OCI-LY1 (cell line): Measurements from ENCODE around the gene PPIG.

Experiments used
- H2AFZ ChIP-seq: fragments of 200-600 bp; sonication (generic), shearing (Covaris generic); 2 replicates; pipeline ENCODE4 v1.6.0; 2014; ENCODE audit warnings: antibody characterized with exemption, mild to moderate bottlenecking, low read length
- H3F3A ChIP-seq: fragments of 200-600 bp; sonication (generic), shearing (Covaris generic); 2 replicates; pipeline ENCODE4 v1.6.0; 2014; ENCODE audit warnings: mild to moderate bottlenecking, antibody characterized with exemption, low read length, moderate library complexity; ENCODE audit not compliant: insufficient read depth
- H3K27ac ChIP-seq: fragments of 200-600 bp; sonication (generic); 2 replicates; pipeline ENCODE4 v1.5.1; 2014; ENCODE audit warnings: low read length, mixed run types, mild to moderate bottlenecking, low read depth; ENCODE audit not compliant: poor library complexity, severe bottlenecking
- H3K27me3 ChIP-seq: fragments of 200-600 bp; sonication (generic); 2 replicates; pipeline ENCODE4 v1.6.0; 2014; ENCODE audit warnings: antibody characterized with exemption, mild to moderate bottlenecking, low read length, moderate library complexity; ENCODE audit not compliant: insufficient read depth
- H3K36me3 ChIP-seq: fragments of 200-600 bp; sonication (generic); 2 replicates; pipeline ENCODE4 v1.6.1; 2014; ENCODE audit warnings: mild to moderate bottlenecking, antibody characterized with exemption, low read length, moderate library complexity, mixed read lengths; ENCODE audit not compliant: insufficient read depth
- H3K4me1 ChIP-seq: fragments of 200-600 bp; sonication (generic); 2 replicates; pipeline ENCODE4 v1.5.1; 2014; ENCODE audit warnings: mild to moderate bottlenecking, low read length, moderate library complexity; ENCODE audit not compliant: insufficient read depth, severe bottlenecking
- H3K4me2 ChIP-seq: fragments of 200-600 bp; sonication (generic), shearing (Covaris generic); 2 replicates; pipeline ENCODE4 v1.6.1; 2014; ENCODE audit warnings: low read length
- H3K4me3 ChIP-seq: fragments of 200-600 bp; sonication (generic); 2 replicates; pipeline ENCODE4 v1.5.1; 2014; ENCODE audit warnings: low read length, low read depth, mild to moderate bottlenecking, mixed read lengths; ENCODE audit not compliant: poor library complexity, severe bottlenecking
- H3K79me2 ChIP-seq: fragments of 200-600 bp; shearing (Covaris generic); 2 replicates; pipeline ENCODE4 v1.6.1; 2016; ENCODE audit warnings: mixed run types, low read length, mixed read lengths; ENCODE audit not compliant: insufficient read depth
- H3K9ac ChIP-seq: fragments of 200-600 bp; sonication (generic), shearing (Covaris generic); 2 replicates; pipeline ENCODE4 v1.6.1; 2014; ENCODE audit warnings: mild to moderate bottlenecking, low read length, mixed read lengths
- H3K9me2 ChIP-seq: fragments of 200-600 bp; sonication (generic), shearing (Covaris generic); 2 replicates; pipeline ENCODE4 v1.6.1; 2014; ENCODE audit warnings: low read depth, mild to moderate bottlenecking, low read length, mixed read lengths
- H3K9me3 ChIP-seq: fragments of 200-600 bp; shearing (Covaris generic); 2 replicates; pipeline ENCODE4 v1.6.1; 2014; ENCODE audit warnings: low read length, mixed read lengths
- H4K20me1 ChIP-seq: fragments of 200-600 bp; sonication (generic), shearing (Covaris generic); 2 replicates; pipeline ENCODE4 v1.6.0; 2016; ENCODE audit warnings: mild to moderate bottlenecking, low read length; ENCODE audit not compliant: insufficient read depth
- EZH2 ChIP-seq: fragments of 200-600 bp; sonication (generic), shearing (Covaris generic); IDR thresholded peaks from 2 replicates; pipeline ENCODE4 v1.8.0; 2017; ENCODE audit warnings: borderline replicate concordance, mixed run types, mild to moderate bottlenecking, antibody characterized with exemption, low read length, moderate library complexity, mixed read lengths
- TF ChIP-seq, protein P1 (sequence below): fragments of 200-600 bp; sonication (generic), shearing (Covaris generic); IDR thresholded peaks from 2 replicates; pipeline ENCODE4 v1.5.1; 2017; ENCODE audit warnings: mild to moderate bottlenecking, antibody characterized with exemption, low read length, moderate library complexity, mixed read lengths

PPIG gene

GRCh38 chr2:169661265-169661664, 77.1 kb downstream of the PPIG start:
- Histone ChIP-seq H3K4me3 (no peak overlapping the region), H3K4me1 (no peaks in the 10 kb centered on the region), H3K79me2 (no peaks in the 10 kb centered on the region), H3F3A (no peaks in the 10 kb centered on the region), H3K4me2 (no peak overlapping the region), H2AFZ (no peak overlapping the region), H3K9ac (no peak overlapping the region), H3K27ac (no peak overlapping the region), H4K20me1 (no peaks in the 10 kb centered on the region), H3K9me3 (no peaks in the 10 kb centered on the region), H3K9me2 (no peaks in the 10 kb centered on the region), H3K27me3 (no peaks in the 10 kb centered on the region), H3K36me3 (no peaks in the 10 kb centered on the region)
- TF ChIP-seq, protein P1, sequence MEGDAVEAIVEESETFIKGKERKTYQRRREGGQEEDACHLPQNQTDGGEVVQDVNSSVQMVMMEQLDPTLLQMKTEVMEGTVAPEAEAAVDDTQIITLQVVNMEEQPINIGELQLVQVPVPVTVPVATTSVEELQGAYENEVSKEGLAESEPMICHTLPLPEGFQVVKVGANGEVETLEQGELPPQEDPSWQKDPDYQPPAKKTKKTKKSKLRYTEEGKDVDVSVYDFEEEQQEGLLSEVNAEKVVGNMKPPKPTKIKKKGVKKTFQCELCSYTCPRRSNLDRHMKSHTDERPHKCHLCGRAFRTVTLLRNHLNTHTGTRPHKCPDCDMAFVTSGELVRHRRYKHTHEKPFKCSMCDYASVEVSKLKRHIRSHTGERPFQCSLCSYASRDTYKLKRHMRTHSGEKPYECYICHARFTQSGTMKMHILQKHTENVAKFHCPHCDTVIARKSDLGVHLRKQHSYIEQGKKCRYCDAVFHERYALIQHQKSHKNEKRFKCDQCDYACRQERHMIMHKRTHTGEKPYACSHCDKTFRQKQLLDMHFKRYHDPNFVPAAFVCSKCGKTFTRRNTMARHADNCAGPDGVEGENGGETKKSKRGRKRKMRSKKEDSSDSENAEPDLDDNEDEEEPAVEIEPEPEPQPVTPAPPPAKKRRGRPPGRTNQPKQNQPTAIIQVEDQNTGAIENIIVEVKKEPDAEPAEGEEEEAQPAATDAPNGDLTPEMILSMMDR, result no peak
- no peak for TF ChIP-seq EZH2

DNA sequence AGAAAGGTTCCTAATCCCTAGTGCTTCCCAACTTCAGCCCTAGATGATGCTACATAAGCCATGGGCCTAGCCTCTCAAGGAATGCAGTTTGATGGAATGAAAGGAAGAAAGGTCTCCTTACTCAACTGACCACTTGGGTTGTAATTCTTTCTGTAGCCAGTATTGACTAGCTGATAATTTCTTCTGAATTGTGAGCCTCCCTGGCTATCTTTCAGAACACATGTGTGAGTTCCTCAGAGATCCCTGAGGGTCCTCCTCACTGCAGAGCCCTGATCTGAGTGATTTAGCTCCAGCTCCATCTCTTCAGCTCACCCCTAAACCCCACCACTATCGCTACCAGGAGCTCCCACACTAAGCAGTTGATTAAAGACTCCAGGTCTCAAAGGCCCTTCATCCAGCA, 78.6 kb downstream of the PPIG start:
- H3K9ac ChIP-seq, result no peak overlapping the region
- no peak overlapping the region for H3K4me2 ChIP-seq
- no peaks in the 10 kb centered on the region for H3K4me1 ChIP-seq
- no peaks in the 10 kb centered on the region for H3K79me2 ChIP-seq
- no peaks in the 10 kb centered on the region for H3F3A ChIP-seq
- TF ChIP-seq, protein P1, result no peak
- no peak for TF ChIP-seq EZH2
- H3K9me2 ChIP-seq, result no peaks in the 10 kb centered on the region
- no peaks in the 10 kb centered on the region for H4K20me1 ChIP-seq
- H3K27me3 ChIP-seq, result no peaks in the 10 kb centered on the region
- H2AFZ ChIP-seq, result no peak overlapping the region
- H3K4me3 ChIP-seq, result no peak overlapping the region
- no peaks in the 10 kb centered on the region for H3K36me3 ChIP-seq
- H3K27ac ChIP-seq, result no peak overlapping the region
- no peaks in the 10 kb centered on the region for H3K9me3 ChIP-seq

- Histone ChIP-seq H3K9me2 (no peaks in the 10 kb centered on the region), H2AFZ (no peak overlapping the region), H3K79me2 (no peaks in the 10 kb centered on the region), H3K27me3 (no peaks in the 10 kb centered on the region), H3K36me3 (no peaks in the 10 kb centered on the region), H3K4me3 (no peak overlapping the region), H3K4me1 (no peaks in the 10 kb centered on the region), H3K4me2 (no peak overlapping the region), H3K27ac (no peak overlapping the region), H4K20me1 (no peaks in the 10 kb centered on the region), H3K9ac (no peak overlapping the region), H3F3A (no peaks in the 10 kb centered on the region), H3K9me3 (no peaks in the 10 kb centered on the region)
- TF ChIP-seq EZH2, result no peak
- TF ChIP-seq, protein P1, result no peak
These were observed 79.1 kb downstream of the PPIG start for GRCh38 chr2:169663247-169663646.
